Measurements from ENCODE around the gene YIPF7.

DNA sequence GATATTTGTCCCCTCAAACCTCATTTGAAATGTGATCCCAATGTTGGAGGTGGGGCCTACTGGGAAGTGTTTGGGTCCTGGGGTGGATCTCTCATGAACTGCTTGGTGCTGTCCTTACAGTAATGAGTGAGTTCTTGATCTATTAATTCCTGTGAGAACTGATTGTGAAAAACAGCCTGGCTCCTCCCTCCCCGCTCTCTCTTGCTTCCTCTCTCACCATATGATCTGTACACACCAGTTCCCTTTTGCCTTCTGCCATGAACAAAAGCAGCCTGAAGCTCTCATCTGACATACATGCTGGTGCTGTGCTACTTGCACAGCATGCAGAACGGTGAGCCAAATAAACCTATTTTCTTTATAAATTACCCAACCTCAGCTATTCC, 11.2 kb upstream of the YIPF7 start:
- TF ChIP-seq EZH2 (IDR thresholded peaks at IDR 0.05; ENCODE audit: insufficient read depth, poor library complexity, severe bottlenecking) = no peak
- TF ChIP-seq EZH2phosphoT487 (IDR thresholded peaks at IDR 0.05; ENCODE audit: insufficient read depth, low read depth) = no peak
